ENCODE measurements around the gene GYG2. TPM values are rescaled to one million over a fixed set of nuclear protein-coding genes. Genes with fewer than 3 reads are reported as not detected.

The GYG2 gene
- total and polyA plus RNA-seq, 2 of the 8 experiments (the other 6 are each of a cell fraction or from before 2014, with no cell fraction given): 52.8 to 65.3 TPM

DNA sequence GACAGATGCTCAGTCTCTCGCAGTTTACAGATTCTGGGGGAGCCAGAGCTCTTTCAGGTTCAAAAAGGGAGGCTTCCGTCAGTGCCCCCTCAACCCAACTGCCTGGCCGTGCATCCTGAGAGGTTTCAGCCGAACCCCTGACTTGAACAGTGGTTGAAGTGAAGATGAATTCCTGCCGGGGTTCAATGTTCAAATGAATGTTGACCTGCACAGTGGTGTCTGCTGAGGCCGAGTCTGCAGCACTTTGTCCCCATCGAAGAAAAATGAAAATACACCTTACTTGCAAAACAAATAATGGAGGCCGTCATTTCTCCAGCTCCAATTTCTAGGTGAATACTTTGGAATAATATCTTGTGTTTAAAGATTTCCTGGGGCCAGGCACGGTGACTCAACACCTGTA, 33.7 kb downstream of the GYG2 start (continued):
- TF ChIP-seq, protein P1, sequence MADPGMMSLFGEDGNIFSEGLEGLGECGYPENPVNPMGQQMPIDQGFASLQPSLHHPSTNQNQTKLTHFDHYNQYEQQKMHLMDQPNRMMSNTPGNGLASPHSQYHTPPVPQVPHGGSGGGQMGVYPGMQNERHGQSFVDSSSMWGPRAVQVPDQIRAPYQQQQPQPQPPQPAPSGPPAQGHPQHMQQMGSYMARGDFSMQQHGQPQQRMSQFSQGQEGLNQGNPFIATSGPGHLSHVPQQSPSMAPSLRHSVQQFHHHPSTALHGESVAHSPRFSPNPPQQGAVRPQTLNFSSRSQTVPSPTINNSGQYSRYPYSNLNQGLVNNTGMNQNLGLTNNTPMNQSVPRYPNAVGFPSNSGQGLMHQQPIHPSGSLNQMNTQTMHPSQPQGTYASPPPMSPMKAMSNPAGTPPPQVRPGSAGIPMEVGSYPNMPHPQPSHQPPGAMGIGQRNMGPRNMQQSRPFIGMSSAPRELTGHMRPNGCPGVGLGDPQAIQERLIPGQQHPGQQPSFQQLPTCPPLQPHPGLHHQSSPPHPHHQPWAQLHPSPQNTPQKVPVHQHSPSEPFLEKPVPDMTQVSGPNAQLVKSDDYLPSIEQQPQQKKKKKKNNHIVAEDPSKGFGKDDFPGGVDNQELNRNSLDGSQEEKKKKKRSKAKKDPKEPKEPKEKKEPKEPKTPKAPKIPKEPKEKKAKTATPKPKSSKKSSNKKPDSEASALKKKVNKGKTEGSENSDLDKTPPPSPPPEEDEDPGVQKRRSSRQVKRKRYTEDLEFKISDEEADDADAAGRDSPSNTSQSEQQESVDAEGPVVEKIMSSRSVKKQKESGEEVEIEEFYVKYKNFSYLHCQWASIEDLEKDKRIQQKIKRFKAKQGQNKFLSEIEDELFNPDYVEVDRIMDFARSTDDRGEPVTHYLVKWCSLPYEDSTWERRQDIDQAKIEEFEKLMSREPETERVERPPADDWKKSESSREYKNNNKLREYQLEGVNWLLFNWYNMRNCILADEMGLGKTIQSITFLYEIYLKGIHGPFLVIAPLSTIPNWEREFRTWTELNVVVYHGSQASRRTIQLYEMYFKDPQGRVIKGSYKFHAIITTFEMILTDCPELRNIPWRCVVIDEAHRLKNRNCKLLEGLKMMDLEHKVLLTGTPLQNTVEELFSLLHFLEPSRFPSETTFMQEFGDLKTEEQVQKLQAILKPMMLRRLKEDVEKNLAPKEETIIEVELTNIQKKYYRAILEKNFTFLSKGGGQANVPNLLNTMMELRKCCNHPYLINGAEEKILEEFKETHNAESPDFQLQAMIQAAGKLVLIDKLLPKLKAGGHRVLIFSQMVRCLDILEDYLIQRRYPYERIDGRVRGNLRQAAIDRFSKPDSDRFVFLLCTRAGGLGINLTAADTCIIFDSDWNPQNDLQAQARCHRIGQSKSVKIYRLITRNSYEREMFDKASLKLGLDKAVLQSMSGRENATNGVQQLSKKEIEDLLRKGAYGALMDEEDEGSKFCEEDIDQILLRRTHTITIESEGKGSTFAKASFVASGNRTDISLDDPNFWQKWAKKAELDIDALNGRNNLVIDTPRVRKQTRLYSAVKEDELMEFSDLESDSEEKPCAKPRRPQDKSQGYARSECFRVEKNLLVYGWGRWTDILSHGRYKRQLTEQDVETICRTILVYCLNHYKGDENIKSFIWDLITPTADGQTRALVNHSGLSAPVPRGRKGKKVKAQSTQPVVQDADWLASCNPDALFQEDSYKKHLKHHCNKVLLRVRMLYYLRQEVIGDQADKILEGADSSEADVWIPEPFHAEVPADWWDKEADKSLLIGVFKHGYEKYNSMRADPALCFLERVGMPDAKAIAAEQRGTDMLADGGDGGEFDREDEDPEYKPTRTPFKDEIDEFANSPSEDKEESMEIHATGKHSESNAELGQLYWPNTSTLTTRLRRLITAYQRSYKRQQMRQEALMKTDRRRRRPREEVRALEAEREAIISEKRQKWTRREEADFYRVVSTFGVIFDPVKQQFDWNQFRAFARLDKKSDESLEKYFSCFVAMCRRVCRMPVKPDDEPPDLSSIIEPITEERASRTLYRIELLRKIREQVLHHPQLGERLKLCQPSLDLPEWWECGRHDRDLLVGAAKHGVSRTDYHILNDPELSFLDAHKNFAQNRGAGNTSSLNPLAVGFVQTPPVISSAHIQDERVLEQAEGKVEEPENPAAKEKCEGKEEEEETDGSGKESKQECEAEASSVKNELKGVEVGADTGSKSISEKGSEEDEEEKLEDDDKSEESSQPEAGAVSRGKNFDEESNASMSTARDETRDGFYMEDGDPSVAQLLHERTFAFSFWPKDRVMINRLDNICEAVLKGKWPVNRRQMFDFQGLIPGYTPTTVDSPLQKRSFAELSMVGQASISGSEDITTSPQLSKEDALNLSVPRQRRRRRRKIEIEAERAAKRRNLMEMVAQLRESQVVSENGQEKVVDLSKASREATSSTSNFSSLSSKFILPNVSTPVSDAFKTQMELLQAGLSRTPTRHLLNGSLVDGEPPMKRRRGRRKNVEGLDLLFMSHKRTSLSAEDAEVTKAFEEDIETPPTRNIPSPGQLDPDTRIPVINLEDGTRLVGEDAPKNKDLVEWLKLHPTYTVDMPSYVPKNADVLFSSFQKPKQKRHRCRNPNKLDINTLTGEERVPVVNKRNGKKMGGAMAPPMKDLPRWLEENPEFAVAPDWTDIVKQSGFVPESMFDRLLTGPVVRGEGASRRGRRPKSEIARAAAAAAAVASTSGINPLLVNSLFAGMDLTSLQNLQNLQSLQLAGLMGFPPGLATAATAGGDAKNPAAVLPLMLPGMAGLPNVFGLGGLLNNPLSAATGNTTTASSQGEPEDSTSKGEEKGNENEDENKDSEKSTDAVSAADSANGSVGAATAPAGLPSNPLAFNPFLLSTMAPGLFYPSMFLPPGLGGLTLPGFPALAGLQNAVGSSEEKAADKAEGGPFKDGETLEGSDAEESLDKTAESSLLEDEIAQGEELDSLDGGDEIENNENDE (IDR thresholded peaks at IDR 0.05; ENCODE audit: insufficient replicate concordance, low read length): no peak
- TF ChIP-seq SRF (IDR thresholded peaks at IDR 0.05; ENCODE audit: low read depth, low read length): no peak
- no peak for TF ChIP-seq NANOG (IDR thresholded peaks at IDR 0.05; ENCODE audit: insufficient read depth, low read depth, low read length, poor library complexity, severe bottlenecking)
- TF ChIP-seq, protein P2, sequence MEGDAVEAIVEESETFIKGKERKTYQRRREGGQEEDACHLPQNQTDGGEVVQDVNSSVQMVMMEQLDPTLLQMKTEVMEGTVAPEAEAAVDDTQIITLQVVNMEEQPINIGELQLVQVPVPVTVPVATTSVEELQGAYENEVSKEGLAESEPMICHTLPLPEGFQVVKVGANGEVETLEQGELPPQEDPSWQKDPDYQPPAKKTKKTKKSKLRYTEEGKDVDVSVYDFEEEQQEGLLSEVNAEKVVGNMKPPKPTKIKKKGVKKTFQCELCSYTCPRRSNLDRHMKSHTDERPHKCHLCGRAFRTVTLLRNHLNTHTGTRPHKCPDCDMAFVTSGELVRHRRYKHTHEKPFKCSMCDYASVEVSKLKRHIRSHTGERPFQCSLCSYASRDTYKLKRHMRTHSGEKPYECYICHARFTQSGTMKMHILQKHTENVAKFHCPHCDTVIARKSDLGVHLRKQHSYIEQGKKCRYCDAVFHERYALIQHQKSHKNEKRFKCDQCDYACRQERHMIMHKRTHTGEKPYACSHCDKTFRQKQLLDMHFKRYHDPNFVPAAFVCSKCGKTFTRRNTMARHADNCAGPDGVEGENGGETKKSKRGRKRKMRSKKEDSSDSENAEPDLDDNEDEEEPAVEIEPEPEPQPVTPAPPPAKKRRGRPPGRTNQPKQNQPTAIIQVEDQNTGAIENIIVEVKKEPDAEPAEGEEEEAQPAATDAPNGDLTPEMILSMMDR (IDR thresholded peaks at IDR 0.05; ENCODE audit: control extremely low read depth in 1 of 3, insufficient read depth in 1 of 3, low read depth in 1 of 3, low read length in 3 of 3): no peak
- no peak for TF ChIP-seq JUND (IDR thresholded peaks at IDR 0.05; ENCODE audit: low read length)
- no peak for TF ChIP-seq EGR1 (IDR thresholded peaks at IDR 0.05; ENCODE audit: borderline replicate concordance, low read depth, low read length)
- no peak for TF ChIP-seq BRCA1 (IDR thresholded peaks at IDR 0.05; ENCODE audit: low read depth, low read length)
